Measurements from ENCODE around the gene EFCAB6.

EFCAB6 gene

DNA sequence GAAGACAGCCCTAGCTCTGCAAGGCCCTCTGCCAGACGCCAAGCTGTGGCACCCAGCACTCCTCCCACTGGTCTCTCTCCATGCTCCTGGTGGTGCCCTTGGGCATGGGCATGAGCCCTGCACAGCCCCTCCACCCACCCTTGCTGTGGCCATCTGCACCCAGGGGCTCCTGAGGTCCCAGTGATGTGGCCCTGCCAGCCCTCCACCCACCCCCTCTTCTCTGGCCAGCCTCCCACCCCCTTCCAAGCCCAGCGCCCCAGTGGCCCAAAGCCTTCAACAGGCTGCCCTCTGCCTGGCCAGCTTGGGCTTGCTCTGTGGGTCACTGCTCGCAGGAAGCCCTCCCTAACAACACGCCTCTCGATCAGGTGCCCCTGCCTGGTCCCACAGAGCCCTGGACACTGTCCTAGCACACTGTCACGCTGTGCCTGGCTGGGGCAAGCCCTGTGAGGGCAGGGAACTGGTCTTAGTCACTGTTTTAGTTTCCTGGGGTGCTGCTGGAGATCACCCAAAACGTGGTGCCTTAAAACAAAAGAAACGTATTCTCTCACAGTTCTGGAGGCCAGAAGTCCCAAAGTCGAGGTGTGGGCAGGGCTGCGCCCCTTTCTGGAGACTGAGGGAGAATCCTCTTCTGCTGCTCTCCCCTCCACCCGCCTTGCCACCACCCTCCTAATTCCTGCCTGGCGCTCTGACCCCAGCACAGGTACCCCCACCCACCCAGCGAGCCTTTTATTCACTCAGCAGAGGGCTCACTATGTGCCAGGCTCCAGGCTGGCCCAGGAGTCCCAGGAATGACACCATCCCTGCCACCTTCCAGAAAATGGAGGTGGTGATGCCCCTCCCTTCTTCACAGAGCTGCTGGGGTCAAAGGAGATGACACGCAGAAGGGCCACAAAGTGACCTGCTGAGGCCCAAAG lies 35.5 kb upstream of the EFCAB6 start:
- no peak for DNase-seq (ENCODE audit: low read depth, low spot score)

DNA sequence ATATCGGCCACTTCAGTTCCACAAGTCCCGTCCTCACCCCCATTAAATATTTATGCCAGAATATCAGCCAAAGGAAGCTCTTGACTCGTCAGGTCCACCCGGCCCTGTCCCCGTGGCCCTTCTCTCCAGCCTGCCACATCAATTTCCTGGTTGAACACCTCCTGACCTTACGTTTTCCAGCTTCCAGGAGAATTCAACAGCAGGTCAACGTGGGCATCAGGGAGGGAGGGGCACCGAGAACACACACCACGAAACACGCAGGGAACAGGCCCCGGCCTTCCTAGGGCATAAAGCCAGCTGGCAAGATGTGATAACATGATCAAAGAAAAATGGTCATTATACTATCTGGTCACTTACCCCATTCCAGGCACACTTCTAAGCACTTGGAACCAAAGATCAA lies 34.9 kb upstream of the EFCAB6 start:
- no peak for DNase-seq (ENCODE audit: low read depth, low spot score)

DNA sequence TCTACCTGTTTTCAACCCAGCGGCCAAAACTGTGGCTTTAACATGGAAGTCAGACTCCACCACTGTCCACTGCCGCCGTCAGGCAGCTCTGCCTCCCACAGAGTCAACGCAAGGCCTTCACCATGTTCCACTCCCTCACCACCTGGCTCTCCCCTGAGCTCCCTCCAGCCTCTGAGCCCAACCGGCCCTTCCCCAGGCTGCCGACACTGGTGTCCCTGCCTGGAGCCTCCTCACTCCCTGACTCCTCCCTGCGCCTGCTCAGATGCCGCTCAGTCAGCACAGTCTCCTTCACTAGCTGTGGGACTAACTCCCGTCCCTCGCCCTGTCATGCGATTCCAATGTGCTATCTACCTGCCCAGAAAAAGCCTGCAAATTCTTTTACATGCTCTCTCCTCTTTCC lies 33.9 kb upstream of the EFCAB6 start:
- DNase-seq (ENCODE audit: low read depth, low spot score) = no peak

DNA sequence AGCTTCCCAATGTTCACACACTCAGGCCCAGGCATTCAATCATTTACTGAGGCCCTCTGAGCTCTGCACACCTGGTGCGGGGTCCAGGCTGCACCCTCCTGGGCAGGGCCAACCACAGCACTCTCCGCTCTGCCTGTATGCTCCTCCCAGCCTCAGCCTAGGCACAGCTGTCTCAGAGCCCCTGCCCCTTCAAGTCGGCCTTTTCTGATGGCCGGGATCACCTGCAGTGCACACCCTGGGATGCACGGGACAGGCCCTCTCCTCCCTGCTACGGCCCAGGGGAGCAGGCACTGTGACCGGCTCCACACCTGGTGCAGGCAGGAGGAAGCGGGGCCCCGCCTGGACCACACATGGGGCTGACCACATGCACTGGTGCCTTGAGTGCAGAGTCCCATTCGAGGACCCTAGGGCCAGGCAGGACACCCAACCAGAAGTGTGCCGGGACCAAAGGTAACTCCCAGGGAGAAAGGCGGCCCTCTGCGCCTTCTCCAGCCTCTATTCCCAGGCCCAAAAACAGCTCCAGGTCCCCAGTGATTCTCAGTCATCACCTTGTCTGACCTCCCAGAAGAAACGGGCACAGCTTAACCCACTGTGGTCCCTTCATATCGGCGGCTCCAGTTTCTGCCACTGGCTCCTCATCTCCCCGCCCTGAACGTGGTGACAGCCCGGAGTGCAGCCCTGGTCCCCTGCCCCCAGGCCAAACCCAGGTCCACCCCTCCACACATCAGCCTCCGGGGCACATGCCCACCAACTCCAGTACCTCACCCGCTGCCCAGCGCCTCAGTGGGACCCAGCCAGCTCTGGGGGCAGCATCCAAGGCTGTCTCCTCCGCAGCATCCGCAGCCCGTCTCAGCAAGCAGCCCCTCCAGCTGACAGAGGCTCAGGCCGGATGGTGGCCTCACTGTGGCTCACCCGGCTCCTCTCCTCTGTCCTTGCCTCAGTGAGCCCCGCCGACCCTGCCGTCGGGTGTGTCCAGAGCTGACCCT lies 32.7 kb upstream of the EFCAB6 start:
- DNase-seq (ENCODE audit: low read depth, low spot score) = no peak

DNA sequence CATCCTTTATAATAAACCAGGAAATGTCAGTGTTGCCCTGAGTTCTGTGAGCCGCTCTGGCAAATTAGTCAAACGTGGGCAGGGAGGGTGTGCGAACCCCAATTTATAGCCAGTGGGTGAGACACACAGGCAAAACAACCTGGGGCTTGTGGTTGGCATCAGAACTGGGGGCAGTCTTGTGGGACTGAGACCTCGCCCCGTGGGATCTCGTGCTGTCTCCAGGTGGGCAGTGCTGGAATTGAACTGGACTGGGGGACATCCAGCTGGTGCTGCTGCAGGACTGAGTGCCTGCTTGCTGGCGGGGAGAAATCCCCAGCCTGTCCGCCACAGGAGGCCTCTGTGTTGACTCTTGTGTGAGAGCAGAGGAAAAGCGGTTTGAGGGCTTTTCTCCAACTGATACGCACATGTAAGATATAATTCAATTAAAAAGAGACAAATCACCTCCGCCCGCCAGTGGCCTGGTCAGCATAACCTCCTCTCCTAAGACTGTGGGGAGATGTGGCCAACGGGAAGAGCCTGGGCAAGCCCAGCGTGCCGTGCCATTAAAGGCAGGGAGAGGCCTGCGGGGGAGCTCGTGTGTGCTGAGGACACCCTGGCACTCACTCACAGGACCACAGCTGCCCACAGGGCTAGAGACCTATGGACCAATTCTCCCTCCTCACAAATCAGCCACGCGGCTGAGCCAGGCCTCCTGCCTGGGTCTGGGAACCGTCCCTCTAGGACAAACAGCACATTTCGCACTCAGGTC lies 31.9 kb upstream of the EFCAB6 start:
- DNase-seq (ENCODE audit: low read depth, low spot score) = no peak

DNA sequence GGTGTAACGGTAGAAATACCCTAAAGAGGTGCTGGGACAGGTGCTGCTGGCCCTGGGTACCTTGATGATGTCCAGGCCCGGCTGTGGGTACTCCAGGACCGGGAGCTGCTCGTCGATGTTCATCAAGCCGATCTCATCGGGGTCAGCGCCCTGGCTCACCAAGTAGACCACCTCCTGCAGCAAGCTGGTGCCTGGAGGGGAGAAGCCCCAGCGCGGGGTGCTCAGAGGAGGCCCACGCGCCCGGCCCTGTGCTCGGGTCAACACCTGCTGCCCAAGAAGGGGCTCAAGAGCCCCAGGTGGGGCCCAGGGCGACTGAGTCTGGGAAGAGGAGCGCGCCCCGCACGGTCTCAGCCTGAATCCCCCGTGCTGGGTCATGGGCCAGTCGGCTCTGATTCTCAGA lies 29.6 kb upstream of the EFCAB6 start:
- DNase-seq (ENCODE audit: low read depth, low spot score) = no peak

DNA sequence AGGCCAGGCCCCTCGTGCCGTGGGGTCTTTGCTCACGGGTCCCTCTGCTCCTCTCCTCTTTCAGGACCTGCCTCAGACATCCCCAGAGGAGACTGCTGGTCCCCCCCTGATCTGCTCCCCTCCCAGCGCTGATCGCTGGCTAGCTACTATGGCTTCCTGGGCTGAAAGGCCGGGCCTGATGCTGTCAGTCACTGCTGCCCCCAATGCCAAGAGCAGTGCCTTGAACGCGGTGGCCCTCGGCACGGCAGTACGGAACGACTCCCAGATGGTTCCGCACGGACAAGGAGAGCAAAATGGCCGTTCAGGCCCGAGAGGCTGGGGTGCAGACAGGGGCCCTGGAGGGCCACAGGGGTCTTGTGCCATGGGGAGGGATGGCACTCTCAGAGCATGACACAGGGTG lies 28.7 kb upstream of the EFCAB6 start:
- no peak for DNase-seq (ENCODE audit: low read depth, low spot score)

DNA sequence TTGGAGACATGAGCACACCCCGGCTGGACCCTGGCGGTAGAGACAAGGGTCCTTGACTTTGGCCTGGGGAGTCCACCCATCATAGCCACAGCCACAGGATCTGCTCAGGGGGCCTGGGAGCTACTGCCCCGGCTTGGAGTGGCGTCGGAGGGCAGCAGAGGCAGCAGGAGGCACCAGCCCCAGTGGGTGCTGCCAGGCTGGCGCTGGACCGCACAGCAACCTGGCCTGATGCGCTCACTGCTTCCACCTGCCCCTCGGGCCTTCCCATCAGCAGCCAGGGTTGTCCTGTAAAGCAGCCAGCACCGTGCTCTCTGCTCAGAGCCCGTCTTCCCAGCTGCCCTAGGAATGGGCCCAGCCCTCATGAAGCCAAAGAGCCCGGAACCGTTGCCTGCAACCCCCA lies 28.3 kb upstream of the EFCAB6 start:
- no peak for DNase-seq (ENCODE audit: low read depth, low spot score)

DNA sequence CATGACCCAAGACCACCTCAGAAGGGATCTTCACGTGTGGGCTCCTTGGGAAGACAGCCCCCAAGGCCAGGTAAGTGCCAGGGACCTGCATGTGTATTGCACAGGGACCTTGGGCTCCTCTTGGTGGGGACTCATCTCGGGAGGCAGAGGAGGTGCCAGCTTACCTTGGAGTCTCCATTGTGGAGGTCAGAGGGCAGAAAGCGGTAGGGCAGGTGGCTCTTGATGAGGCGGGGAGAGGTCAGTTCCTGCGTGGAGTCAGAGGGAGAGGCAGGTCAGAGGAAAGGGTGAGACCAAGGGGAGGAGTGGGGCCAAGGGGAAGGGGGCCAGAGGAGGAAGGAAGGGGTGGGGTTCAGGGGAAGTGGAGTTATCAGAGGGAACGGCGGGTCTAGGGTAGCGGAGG lies 27.7 kb upstream of the EFCAB6 start:
- no peak for DNase-seq (ENCODE audit: low read depth, low spot score)

DNA sequence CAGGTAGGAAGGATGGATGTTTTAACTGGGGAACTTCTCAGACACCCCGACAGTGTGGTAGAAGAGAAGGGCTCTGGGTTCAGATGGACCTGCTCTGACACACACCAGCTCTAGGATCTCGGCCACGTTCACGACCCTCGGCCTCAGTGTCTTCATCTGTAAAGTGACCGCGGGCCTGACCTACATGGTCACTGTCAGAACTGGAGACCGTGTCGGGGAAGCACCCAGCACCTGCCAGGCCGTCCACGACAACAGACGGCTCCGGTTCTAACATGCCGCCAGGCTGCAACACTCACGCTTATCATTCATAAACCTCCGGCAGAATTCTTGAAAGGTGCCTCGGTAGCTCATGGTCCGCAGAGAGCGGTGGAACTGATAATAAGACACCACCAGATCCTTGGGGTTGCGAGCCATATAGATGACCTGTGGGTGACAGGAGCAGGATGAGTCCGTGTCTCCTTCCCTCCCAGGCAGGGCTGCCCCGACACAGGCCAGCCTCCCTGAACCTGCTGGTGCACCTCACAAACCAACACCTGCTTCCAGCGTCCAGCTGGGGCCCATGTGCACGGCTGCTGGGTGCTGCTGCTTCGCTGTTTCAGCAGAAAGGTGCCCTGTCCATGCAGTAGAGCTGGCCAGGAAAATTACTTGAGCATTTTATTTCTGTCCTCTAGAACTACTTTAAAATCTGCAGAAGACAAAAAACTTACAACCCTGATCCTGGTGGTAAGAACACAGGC lies 26.6 kb upstream of the EFCAB6 start:
- no peak for DNase-seq (ENCODE audit: low read depth, low spot score)

DNA sequence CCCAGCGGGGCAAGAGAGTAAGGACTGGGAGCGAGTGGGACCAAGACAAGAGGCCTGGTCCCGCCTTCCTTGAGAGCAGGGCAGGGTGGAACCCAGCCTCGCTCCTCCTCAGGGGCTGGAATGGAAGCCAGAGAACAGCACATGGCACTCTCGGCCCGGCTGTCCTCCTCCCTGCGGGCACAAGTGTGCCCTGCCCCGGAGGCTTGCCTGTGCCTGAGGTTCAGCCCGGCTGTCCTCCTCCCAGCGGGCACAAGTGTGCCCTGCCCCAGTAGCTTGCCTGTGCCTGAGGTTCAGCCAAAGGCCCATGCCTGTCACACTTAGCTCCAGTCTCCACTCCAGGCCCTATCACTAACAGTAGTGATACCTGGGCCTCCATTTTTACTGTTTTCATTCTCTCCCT lies 26.1 kb upstream of the EFCAB6 start:
- DNase-seq (ENCODE audit: low read depth, low spot score) = no peak

DNA sequence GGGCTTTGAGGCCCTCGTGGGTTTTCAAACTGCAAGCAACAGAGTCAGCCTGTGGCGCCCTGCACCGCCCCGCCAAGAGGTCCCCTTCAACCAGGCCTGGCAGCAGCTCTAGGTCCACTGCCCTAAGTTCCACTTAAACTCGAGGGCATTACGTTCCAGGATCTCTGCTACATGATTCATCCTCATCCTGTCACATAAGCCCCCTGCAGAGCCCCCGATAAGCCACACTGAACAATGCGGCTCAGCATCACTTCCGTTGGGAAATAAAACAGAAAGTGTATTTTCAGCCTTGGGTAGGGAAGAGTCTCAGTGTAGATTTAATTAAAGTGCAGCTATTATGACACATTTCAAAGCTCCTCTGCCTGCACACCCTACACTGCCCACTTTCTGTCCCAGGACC lies 25.6 kb upstream of the EFCAB6 start:
- DNase-seq (ENCODE audit: low read depth, low spot score) = no peak

DNA sequence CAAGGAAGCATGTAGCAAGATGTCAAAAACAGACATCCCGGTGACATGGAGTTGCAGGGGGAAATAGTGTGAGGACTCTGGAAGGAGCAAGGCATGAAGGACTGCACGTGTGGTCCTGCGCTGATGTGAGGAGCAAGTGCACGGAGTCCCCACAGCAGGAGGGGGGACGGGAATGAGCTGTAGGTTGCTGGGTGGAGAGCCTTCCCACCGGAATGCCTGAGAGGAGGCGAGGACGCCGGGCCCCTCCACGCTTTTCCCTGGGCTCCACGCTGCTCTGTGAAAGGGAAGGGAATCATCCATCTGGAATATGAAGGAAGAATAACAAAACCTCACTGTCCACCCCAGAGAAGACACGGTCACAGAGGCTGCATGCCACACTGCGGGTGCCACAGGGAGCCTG lies 23.6 kb upstream of the EFCAB6 start:
- DNase-seq (ENCODE audit: low read depth, low spot score) = no peak

DNA sequence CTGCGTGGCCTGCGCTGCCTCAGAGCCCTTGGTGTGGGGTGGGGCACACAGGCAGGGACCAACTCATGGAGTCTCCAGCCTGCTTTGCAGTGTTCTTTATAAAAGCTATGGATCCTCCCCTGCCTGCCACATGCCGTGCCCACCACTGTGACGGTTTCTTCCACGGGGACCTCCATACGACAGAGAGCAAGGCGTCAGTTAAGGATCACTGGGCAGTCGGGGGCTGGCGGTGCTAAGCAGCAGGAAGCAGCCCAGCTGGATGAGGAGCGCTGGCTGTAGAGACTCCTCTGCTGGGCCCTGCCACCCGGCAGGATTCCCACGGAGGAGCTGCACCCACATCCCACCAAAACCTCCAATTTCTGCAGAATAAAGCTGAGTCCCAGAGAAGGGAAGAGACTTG lies 23.1 kb upstream of the EFCAB6 start:
- no peak for DNase-seq (ENCODE audit: low read depth, low spot score)

DNA sequence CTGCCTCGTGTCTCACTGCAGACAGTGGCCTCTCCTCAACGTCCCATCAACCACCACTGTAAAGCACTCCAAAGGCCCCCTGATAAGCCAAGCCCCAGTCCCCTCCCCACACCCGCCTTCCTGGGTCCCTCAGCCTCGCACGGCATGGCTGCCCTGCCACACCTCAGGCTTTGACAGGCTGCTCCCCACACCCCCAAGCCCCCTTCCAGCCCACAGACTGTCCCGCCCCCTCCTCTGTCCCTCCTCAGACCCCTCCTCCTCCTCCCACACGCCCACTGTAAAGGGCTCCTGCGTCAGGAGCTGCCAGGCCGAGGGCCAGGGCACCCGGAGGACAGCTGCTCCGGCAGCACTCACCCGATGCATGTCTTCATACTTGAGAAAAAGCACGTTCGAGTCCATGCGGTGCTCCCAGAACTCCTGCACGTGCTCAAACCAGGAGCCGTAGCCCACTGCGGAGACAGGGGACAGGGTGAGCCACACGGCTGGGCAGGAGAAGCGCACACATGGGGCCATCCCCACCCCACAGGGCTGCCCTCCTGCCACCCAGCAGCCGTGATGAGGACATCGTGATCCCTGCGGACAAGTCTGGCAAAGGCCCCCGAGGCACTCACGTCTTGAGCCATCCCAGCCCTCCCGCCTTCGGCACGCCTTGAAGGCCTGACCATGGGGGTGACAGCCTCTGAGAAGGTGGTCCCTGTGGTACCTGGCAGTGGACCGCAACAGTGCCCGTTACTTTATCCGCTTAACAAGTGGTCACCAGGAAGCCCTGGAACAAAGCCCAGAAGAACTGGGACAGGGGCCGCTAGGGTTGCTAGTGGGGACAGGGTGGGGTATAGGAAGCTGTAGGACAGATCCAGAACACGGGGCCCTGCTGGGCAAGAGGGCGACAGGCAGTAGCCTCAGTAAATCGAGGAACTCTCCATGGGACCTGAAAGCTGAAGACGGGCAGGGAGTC lies 21.5 kb upstream of the EFCAB6 start:
- no peak for DNase-seq (ENCODE audit: low read depth, low spot score)

DNA sequence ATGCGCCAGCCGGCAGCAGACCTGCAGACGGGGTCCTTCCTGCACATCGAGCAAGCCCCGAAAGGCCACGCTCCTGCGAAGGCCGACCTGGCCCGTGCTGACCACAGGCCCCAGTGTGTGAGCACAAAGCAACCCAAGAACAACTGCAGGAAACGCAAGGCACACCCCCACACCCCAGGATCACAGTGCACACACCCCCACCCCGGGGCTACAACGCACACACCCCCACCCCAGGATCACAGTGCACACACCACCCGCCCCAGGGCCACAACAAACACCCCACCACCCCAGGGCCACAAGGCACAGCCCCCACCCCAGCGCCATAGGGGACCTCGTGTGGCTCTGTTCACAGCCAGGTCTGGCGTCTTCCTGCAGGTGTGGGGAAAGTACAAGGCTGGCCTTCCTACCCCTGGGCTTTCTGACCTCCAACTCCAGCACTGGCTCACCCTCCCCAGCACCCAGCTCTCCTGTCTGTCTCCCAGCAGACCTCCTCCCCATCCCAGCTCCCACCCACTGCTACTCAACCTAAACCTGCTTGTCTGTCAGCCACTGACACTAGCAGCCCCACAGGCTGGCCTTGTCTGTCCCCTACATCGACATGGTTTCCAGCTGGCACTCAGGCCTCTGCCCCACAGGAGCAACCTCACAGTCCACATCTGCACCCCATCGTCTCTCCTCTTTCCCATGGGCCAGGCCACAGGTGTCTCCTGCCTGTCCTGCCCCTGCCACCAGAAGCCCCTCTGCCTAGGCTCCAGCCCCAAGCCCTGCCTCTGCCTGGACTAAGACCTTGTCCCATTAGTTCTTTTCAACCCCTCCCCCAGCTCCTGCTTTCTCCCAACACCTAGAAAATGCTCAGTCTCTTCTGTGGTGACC lies 20.5 kb upstream of the EFCAB6 start:
- DNase-seq (ENCODE audit: low read depth, low spot score) = no peak

DNA sequence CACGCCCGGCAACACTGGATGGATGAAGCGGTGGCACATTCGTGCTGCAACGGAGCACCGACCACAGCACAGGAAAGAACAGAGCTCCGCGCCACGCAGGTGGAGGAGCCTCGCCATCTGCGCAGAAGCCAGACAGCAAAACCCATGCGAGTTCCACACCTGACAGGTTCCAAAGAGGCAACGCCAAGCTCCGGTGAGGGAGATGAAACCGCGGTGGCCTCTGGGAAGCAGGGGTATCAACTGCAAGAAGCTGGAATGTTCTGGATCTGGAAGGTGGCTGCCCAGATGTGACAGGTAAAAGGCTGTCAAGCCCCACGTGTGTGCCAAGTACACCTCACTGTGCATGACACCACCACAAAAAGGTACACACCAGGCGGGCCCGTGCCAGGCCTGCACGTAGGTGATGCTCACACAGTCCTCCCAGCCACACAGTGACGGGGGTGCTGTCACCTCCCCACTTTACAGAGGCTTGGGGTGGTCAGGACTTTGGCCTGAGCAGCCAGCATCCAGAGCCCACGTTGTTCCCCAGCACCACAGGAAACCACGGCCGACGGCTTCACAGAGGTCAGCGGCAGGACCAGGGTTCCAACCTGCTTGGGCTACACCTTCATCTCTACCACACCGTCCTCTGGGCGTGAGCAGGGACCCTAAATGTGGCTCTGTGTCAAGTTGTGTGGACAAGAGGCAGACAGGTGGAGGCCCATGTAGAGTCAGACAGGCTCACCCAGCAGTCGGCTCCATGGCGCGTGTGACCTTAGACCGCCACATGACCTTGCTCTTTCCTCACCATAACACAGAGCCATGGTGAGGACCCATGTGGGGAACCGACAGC lies 19.7 kb upstream of the EFCAB6 start:
- DNase-seq (ENCODE audit: low read depth, low spot score) = no peak

DNA sequence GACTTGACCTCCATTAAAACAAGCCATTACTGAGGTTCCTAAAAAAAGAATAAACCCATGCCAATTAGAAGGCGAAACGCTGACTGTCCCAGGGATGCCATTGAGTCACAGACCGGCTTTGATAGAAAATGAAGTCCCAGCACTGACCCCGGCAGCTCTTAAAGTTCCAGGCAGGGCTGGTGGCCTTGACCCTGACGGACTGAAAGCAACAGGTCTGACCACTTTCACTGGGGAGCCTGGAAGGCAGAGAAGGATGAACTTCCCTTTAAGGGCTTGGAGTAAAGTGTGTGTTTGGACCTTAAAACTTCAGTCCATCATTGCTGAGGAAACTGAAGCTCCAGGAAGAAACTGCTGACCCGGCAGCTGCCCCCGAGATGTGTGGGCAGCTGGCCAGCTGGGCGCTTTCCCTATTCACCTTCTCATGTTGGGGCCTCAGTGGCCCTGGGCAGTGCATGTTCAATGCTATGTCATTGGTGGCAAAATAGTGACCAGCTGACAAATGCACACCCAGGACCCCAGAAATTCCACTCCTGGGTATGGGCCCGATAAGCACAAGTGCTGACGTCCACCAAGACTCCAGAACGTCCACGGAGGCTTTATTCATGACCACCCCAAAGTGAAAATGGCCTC lies 18.9 kb upstream of the EFCAB6 start:
- DNase-seq (ENCODE audit: low read depth, low spot score) = no peak

Data from smooth muscle cell of the brain vasculature (primary cell).